Measurements from ENCODE around the gene CCNB2.
A peak's percentile ranks its signal among the peaks of the same experiment; 100 is the strongest.
"Not testable (repeated sequence)": the region's sequence is repeated elsewhere in the genome, so short reads cannot be mapped to it uniquely, and the experiment has no call there.

CCNB2 gene

DNA sequence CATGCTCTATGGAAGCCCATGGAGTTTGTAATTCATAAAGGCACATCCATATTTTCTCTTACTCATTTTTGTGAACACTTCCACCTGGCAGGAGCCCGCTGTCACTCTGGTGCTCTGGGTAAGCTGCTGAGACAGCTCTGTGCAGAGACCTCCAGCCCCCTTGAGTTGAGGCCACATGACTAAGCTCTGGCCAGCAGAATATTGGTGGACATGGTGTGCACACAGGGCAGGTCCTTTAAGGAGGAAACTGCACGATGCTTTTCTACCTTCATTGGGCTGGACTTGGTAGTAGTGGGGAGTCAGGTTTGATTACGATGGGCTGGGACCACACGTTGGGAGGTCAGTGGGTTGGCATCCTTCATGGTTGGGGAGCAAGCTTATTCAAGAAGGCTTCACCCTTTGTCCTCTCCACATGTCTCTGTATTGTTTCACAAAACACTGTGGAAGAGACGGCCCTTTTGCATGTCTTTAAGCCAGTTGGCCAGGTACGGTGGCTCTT, 29.0 kb downstream of the CCNB2 start:
- DNase-seq (no peak), ATAC-seq (no peak)

DNA sequence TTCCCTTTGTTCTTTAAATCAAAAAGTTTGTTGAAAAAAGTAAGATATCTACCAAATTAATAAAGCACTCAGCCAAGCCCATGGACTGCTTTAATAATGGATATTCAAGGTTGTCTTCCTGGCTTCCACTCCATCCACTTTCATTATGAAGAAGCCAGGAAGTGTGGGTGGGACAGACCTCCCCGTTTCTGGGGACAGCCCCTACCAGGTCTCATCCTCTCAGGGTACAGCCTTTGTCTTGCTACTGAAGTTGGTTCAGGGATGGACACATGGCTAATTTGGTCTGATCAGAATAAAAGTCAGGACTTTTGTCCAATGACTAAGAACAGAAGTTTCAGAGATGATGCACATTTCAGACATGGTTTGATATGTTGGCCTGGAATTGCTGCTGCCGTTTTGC, 32.6 kb downstream of the CCNB2 start:
- peak; percentile 65 for ATAC-seq
- peak; percentile 22 for DNase-seq

DNA sequence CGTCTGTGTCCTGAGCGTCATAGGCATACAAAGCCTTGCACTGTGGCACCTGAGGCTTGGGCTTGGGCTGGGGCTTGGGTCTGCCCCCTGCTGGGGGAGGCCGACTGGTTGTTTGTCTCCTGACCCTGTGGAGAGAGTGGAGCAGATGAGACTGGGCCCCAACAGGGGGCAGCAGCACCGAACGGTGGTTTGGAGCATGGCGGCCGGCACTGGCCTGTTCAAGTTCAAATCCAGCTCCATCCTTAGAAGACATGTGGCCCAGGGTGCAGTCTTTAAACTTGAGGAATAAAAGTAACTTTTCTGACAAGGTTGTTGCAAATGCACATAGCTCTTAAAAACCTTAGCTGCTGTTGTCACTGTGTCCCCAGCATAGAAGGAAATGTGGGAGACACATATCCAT, 33.3 kb downstream of the CCNB2 start:
- peak; percentile 75 for ATAC-seq
- DNase-seq = peak; percentile 63

- ATAC-seq (no peak), DNase-seq (no peak)
Measured at GRCh38 chr15:59140422-59141226, 35.7 kb downstream of the CCNB2 start.

- ATAC-seq (no peak), DNase-seq (no peak)
Measured at GRCh38 chr15:59143281-59143680, 38.3 kb downstream of the CCNB2 start.

DNA sequence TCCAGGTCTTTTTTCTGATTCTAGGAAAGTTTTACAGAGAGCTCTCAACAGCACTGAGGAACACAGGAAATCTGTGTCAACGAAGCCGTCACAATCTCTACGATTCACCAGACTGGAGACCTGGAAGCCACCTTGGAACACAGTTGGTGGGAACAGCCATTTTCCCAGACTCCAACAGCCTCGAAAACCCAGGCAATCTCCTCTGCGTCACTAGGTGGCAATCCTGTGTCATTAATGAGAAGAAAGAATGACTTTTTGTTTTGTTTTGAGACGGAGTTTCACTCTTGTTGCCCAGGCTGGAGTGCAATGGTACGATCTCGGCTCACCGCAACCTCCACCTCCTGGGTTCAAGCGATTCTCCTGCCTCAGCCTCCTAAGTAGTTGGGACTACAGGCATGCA, 39.6 kb downstream of the CCNB2 start:
- ATAC-seq, DNase-seq: not testable (repeated sequence)

- DNase-seq = no peak
- ATAC-seq = no peak
Measured at GRCh38 chr15:59147666-59148065, 42.7 kb downstream of the CCNB2 start.

DNA sequence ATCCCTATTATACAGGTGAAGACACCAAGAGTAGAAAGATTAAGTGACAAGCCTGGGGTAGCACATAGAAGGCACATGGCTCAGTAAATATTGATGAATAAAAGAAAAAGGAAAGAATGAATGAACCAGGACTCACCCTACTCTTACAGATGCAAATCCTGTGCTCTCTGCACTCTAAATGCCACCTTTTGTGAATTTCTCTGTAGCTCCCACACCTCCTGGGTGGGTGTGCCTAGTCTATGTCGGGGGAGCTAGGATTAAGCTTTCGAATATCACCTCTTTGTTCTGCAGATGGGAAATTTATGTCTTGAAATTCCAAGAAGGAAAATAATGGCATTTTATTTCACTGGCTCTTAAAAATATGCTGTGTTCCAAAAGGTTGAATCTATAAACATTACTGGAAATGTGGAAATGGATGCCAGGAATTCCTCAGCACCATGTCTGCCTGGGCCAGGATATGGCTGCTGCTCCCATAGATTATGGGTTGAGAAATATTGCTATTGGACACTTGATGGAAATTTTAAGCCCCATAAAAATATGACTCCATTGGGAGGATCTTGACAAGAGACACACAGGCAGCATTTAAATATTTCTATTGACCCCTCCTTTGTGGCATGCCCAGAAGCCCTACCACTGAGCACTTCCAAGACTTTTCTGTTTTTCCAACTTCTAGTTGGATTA, 43.3 kb downstream of the CCNB2 start:
- DNase-seq (no peak), ATAC-seq (no peak)

DNA sequence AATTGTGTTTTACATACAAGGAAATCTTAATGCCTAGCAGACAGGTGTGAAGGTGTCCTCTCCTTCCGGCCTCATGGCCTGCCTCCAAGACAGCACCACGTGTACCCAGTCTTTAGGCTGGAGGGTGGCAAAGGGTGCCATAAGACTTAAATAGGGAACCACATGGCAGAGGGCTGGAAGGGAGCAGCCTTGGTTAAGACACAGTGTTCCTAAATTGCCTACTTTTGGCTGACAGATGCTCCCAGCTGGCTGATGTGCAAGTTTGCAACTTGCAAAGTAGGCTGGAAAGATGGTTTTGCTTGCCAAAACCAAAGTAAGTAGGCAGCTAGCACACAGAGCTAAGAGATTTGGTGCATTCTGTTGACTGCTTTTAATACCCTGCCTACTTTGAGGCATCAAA, 45.2 kb downstream of the CCNB2 start:
- ATAC-seq = no peak
- DNase-seq = no peak

- no peak for ATAC-seq
- DNase-seq = no peak
Measured at GRCh38 chr15:59152694-59153450, 47.9 kb downstream of the CCNB2 start.

DNA sequence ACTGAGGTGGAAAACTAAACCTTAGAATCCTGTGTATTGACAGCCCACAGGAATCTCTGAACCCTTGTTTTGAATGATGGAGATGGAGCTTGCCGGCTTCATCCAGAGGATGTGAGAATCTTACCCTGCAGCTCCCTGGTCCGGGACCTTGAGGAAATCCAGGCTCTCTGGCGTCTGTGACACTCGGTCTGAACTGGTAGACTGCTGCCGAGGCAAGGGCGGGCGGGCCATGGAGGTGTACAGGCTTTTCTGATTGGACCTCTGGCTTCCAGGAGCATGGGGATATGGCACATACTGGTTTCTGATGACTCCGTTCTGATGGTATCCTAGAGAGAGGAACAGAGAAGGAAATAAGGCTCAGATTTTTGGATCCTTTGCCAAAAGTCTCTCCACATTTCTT, 48.5 kb downstream of the CCNB2 start:
- DNase-seq (no peak), ATAC-seq (no peak)

DNA sequence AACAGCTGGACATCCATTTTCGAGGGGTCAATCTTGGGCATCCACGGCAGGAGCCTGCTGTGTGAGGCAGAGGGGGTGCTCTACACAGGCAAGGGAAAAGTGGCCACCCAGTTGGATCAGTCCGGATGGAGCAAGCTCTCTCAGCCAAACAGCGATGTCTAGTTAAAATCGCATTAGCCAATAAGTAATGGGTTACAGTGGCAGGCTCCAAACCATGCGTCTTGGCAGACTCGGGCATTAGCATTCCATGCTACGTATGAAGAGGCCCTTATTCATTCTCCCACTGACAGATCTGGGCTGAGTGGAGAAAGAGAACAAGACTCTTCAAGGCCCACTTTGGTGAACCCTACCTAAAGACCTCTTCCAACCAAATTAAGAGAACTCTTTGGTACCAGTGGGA, 49.3 kb downstream of the CCNB2 start:
- ATAC-seq (no peak), DNase-seq (no peak)

- DNase-seq (no peak), ATAC-seq (no peak)
Measured at GRCh38 chr15:59155431-59155830, 50.5 kb downstream of the CCNB2 start.

DNA sequence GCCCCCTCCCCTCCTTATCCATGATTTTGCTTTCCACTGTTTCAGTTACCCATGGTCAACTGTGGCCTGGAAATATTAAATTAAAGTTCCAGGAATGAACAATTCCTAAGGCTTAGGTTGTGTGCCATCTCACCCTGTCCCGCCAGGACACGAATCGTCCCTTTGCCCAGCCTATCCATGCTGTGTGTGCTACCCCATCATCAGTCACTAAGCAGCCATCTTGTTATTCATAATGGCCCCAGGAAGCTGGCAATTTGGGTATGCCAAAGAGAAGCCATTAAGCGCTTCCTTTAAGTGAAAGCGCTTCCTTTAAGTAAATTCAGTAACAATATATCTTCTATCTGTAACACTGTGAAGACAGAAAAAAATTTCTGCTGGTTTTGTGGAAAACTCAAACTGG, 52.5 kb downstream of the CCNB2 start:
- ATAC-seq (no peak), DNase-seq (no peak)

DNA sequence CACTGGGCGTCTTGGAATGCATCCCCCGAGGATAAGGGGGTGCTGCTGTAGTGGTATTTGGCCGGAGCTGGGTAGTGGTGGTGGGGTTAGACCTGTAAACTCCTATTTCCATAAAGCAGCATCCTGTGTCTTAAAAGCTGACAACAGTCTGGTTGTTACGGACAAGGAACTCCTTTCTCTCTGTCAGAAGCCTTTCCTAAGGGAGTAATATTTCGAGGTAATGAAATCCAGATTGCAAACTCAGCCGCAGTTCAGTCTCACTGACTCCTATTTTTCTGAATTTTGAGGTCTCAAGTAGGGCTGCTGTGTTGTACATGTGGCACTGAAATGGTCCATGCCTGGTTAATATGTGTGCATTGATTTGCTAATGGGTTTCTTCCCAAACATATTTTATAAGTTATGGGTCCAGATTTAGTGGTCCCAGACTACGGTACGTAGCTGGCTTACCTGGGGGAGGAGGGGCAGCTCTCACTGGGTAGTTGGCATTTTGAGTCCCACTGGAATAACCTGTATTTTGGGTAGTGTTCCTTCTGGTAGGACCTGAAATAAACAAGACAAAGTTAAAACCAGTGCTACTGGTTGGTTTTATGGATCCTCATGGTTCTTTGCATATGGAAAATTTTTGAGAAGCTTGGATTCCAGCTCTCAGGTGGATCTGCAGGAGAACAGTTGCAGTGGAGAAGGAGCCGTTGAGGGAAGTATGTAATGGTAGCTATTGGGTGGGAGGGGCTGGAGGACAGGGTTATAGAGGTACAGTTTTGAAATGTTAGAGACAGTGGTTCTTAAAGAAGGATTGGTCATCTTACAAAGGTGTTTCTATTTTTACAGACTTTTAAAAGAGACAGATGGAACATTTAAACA, 53.1 kb downstream of the CCNB2 start:
- ATAC-seq = no peak
- no peak for DNase-seq

DNA sequence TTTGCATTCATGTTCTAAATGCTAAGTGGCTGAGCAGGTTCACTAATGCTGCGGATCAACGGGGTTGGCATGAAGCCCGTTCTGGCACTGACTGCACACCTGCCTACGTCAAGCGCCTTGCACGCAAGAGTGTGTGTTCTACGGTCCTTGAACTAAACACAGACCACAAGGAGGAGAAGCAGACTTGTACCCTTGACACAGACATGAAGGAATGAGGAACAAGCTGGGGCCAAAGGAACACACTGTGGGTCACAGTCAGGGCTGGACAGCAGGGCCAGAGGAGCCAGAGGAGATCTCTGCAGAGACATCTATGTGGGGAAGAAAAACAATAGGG, 53.7 kb downstream of the CCNB2 start:
- ATAC-seq = no peak
- DNase-seq = no peak

DNA sequence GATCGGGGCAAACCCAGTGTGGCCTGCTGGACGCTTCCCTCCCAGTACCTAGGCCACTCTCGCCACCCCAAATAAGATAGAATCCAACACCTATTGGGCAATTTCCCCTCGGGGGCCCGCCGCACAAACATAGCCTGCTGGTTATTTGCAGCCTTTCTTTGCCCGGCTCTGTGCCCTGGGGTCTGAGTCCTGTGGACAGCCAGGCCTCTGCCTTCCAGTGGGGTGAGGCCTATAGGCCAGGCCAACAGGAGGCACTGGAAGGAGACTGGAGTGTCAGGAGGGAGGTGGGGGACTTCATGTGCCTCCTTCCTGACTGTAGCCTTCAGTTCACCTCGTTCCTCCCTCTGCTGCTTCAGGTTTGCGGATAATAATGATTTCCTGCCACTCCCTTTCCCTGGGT, 54.3 kb downstream of the CCNB2 start:
- ATAC-seq (no peak), DNase-seq (no peak)

DNA sequence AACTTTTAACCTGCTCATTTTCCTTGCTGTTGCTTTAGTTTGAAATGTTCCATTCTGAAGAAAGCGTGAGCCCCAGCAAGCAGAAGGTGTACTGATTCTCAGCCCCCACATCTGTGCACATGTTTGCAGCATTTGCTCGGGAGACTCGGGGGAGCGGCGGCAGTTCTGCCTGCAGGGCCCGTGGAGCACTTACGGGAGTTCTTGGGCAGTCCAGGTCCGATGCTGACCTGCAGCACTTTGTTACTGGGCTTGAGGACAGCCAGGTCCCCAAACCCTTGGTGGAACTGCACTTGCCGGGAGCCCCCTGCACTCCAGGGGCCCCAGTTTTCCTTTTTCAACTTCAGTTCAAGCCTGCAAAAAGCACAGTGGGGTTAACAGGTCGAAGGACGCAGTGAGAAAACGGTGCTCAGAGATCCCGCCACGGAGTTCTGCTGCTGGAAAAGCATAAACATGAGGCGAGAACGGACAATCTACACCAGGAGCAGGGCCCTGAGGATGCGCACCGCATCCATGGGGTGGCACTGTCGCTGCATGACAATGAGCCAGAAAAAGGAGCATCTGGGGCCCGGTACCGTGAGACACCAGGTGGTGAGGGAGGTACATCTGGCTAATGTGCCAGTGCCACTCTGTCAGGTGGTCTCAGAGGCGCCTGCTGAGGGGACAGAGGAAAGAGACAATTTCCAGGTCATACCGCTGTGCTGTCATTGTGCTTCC, 56.1 kb downstream of the CCNB2 start:
- ATAC-seq (no peak), DNase-seq (peak; percentile 42)

DNA sequence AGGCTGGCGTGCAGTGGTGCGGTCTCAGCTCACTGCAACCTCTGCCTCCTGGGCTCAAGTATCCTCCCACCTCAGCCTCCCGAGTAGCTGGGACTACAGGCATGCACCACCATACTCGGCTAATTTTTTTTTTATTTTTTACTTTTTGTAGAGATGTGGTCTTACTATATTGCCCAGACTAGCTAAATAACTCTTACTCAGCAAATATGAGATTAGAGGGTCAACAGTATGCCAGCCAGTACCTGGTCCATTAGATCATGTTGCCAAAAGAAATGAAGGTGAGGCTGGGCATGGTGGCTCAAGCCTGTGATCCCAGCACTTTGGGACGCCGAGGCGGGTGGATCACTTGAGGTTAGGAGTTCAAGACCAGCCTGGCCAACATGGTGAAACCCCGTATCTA, 57.1 kb downstream of the CCNB2 start:
- DNase-seq, ATAC-seq: not testable (repeated sequence)

GRCh38 chr15:59165726-59166125, 60.8 kb downstream of the CCNB2 start:
- no peak for ATAC-seq
- DNase-seq = no peak

DNA sequence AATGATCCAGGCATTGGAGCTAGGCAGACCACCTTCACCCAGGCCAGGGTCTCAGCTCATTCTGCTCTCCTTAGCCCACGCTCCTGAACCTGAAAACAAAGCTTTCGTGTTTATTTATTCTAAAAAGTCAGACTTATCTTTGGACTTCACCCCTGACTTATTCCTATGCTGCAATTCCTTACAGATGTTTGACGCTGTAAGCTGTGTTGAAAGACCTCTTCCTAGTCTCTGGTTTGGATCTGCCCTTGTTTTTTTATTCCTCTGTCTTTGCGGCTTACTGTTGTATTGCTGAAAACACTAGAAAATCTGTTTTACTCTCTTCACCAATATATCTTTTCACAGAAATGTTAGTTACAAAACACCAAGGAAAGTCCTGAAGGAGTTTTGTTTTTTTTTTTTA, 61.2 kb downstream of the CCNB2 start:
- DNase-seq = no peak
- ATAC-seq = no peak
